ENCODE results near the gene RNF223. TPM values are rescaled to one million over a fixed set of nuclear protein-coding genes. Genes with fewer than 3 reads are reported as not detected.

The RNF223 gene
- total RNA-seq, 1 donor from 2014 or later = not detected

- Histone ChIP-seq H2AFZ (replicated peaks) (no peak overlapping the region), H3K79me2 (ENCODE audit: low read depth) (no peaks in the 10 kb centered on the region), H3K4me3 (no peak overlapping the region), H4K20me1 (ENCODE audit: low read depth) (peaks cover 12% of the 10 kb centered on the region), H3F3A (ENCODE audit: low read depth) (peaks cover 3% of the 10 kb centered on the region), H3K4me2 (no peak overlapping the region), H3K4me1 (no peaks in the 10 kb centered on the region), H3K27me3 (no peaks in the 10 kb centered on the region), H3K27ac (no peak overlapping the region), H3K9ac (no peak overlapping the region), H3K36me3 (no peaks in the 10 kb centered on the region), H3K9me3 (ENCODE audit: low read depth) (no peaks in the 10 kb centered on the region)
- no peak overlapping the region for H3K27ac Mint-ChIP-seq
- peaks cover 13% of the 10 kb centered on the region for H3K36me3 Mint-ChIP-seq
- no peak for DNase-seq (ENCODE audit: low spot score)
- no peaks in the 10 kb centered on the region for H3K4me1 Mint-ChIP-seq
- H3K27me3 Mint-ChIP-seq (ENCODE audit: insufficient read depth, low read depth) = peaks cover 2% of the 10 kb centered on the region
- no peak overlapping the region for H3K4me3 Mint-ChIP-seq
- TF ChIP-seq EZH2phosphoT487 (IDR thresholded peaks at IDR 0.05) = no peak
- TF ChIP-seq EZH2 (IDR thresholded peaks at IDR 0.05) = no peak
- no peak for TF ChIP-seq CTCF (IDR thresholded peaks at IDR 0.05)
- no peaks in the 10 kb centered on the region for H3K9me3 Mint-ChIP-seq
Observed at GRCh38 chr1:1048765-1049164, 25.3 kb downstream of the RNF223 start.

- Histone ChIP-seq H3F3A (ENCODE audit: low read depth) (peaks cover 3% of the 10 kb centered on the region), H2AFZ (replicated peaks) (no peak overlapping the region), H3K9ac (no peak overlapping the region), H3K9me3 (ENCODE audit: low read depth) (no peaks in the 10 kb centered on the region), H3K4me3 (no peak overlapping the region), H3K4me2 (no peak overlapping the region), H3K79me2 (ENCODE audit: low read depth) (no peaks in the 10 kb centered on the region), H4K20me1 (ENCODE audit: low read depth) (peaks cover 14% of the 10 kb centered on the region), H3K36me3 (no peaks in the 10 kb centered on the region), H3K27ac (no peak overlapping the region), H3K4me1 (no peaks in the 10 kb centered on the region), H3K27me3 (no peaks in the 10 kb centered on the region)
- Mint-ChIP-seq H3K4me1 (no peaks in the 10 kb centered on the region), H3K27ac (no peak overlapping the region), H3K27me3 (ENCODE audit: insufficient read depth, low read depth) (peaks cover 2% of the 10 kb centered on the region), H3K9me3 (no peaks in the 10 kb centered on the region), H3K4me3 (no peak overlapping the region), H3K36me3 (peaks cover 16% of the 10 kb centered on the region)
- DNase-seq (ENCODE audit: low spot score) = no peak
- TF ChIP-seq EZH2 (IDR thresholded peaks at IDR 0.05) = no peak
- TF ChIP-seq EZH2phosphoT487 (IDR thresholded peaks at IDR 0.05) = no peak
- no peak for TF ChIP-seq CTCF (IDR thresholded peaks at IDR 0.05)
Observed at GRCh38 chr1:1047963-1048362, 26.1 kb downstream of the RNF223 start.

- Mint-ChIP-seq H3K27me3 (ENCODE audit: insufficient read depth, low read depth) (peaks cover 2% of the 10 kb centered on the region), H3K9me3 (no peaks in the 10 kb centered on the region), H3K4me1 (no peaks in the 10 kb centered on the region), H3K36me3 (peaks cover 14% of the 10 kb centered on the region), H3K4me3 (no peak overlapping the region), H3K27ac (no peak overlapping the region)
- Histone ChIP-seq H3K79me2 (ENCODE audit: low read depth) (no peaks in the 10 kb centered on the region), H3K4me2 (no peak overlapping the region), H3K9me3 (ENCODE audit: low read depth) (no peaks in the 10 kb centered on the region), H3K9ac (no peak overlapping the region), H3K4me1 (no peaks in the 10 kb centered on the region), H3K27ac (no peak overlapping the region), H3F3A (ENCODE audit: low read depth) (peaks cover 3% of the 10 kb centered on the region), H3K4me3 (no peak overlapping the region), H3K27me3 (no peaks in the 10 kb centered on the region), H2AFZ (replicated peaks) (no peak overlapping the region), H3K36me3 (no peaks in the 10 kb centered on the region), H4K20me1 (ENCODE audit: low read depth) (peaks cover 19% of the 10 kb centered on the region)
- TF ChIP-seq EZH2 (IDR thresholded peaks at IDR 0.05) (no peak), EZH2phosphoT487 (IDR thresholded peaks at IDR 0.05) (no peak), CTCF (IDR thresholded peaks at IDR 0.05) (no peak)
- DNase-seq (ENCODE audit: low spot score) = no peak
Observed at GRCh38 chr1:1047407-1047806, 26.7 kb downstream of the RNF223 start.

Measured in neural progenitor cell (in vitro differentiated cells).